WTC11 (cell line): Measurements from ENCODE around the gene GRID2. TPM values are rescaled to one million over a fixed set of nuclear protein-coding genes. Genes with fewer than 3 reads are reported as not detected.

Experiments used
- ATAC-seq: fragments of 200-7000 bp; cut with Tn5 transposase; 2 replicates; pipeline ENCODE4 v1.10.0; 2021; ENCODE audit warnings: mild to moderate bottlenecking, moderate library complexity
- CTCF ChIA-PET: fragments of 300-600 bp; sonication (Branson Sonifier 250); formaldehyde crosslinking; loops from one replicate; lab custom pipeline; 2021; ENCODE audit warnings: antibody characterized with exemption; lab: Charles Lee
- POLR2A ChIA-PET: fragments of 350-600 bp; sonication (Branson Sonifier 250); formaldehyde crosslinking; loops from one replicate; lab custom pipeline; 2021; ENCODE audit warnings: antibody characterized with exemption; lab: Charles Lee
- DNase-seq: peaks from one replicate; pipeline ENCODE4 v3.0.0; 2021; ENCODE audit warnings: low spot score
- H3K27ac Mint-ChIP-seq: 2 replicates; pipeline ENCODE4 v1.8.0; 2021; ENCODE audit warnings: mixed read lengths
- H3K27me3 Mint-ChIP-seq: 2 replicates; pipeline ENCODE4 v1.8.0; 2021; ENCODE audit warnings: low read depth, mild to moderate bottlenecking, moderate library complexity, mixed read lengths
- H3K36me3 Mint-ChIP-seq: 2 replicates; pipeline ENCODE4 v1.8.0; 2021; ENCODE audit warnings: mixed read lengths
- H3K4me1 Mint-ChIP-seq: 2 replicates; pipeline ENCODE4 v1.8.0; 2022; ENCODE audit warnings: mixed read lengths
- H3K4me3 Mint-ChIP-seq: 2 replicates; pipeline ENCODE4 v1.8.0; 2021; ENCODE audit warnings: mild to moderate bottlenecking, moderate library complexity, mixed read lengths
- H3K9me3 Mint-ChIP-seq: 2 replicates; pipeline ENCODE4 v1.8.0; 2021; ENCODE audit warnings: mixed read lengths
- ATF1 ChIP-seq: sonication (generic); formaldehyde crosslinking; IDR thresholded peaks from 2 replicates; pipeline ENCODE4 v1.8.1; 2023; ENCODE audit warnings: mild to moderate bottlenecking, moderate library complexity, missing genetic modification reagents
- ETV6 ChIP-seq: sonication (generic); formaldehyde crosslinking; IDR thresholded peaks from 2 replicates; pipeline ENCODE4 v1.8.1; 2022; ENCODE audit warnings: mild to moderate bottlenecking, missing genetic modification reagents
- FOXP1 ChIP-seq: sonication (generic); formaldehyde crosslinking; IDR thresholded peaks from 2 replicates; pipeline ENCODE4 v1.8.0; 2022; ENCODE audit warnings: missing genetic modification reagents, mild to moderate bottlenecking, moderate library complexity, borderline replicate concordance
- HMGA2 ChIP-seq: fragments of 250-450 bp; sonication (Bioruptor Pico); IDR thresholded peaks from 2 replicates; pipeline ENCODE4 v1.4.0; 2021; ENCODE audit warnings: mild to moderate bottlenecking, moderate library complexity
- IRF2 ChIP-seq: sonication (generic); formaldehyde crosslinking; IDR thresholded peaks from 2 replicates; pipeline ENCODE4 v1.8.0; 2022; ENCODE audit warnings: low read depth, missing genetic modification reagents, borderline replicate concordance
- JUN ChIP-seq: sonication (generic); formaldehyde crosslinking; IDR thresholded peaks from 2 replicates; pipeline ENCODE4 v1.8.0; 2023; ENCODE audit warnings: mild to moderate bottlenecking, missing genetic modification reagents
- KAT7 ChIP-seq: sonication (generic); formaldehyde crosslinking; IDR thresholded peaks from 2 replicates; pipeline ENCODE4 v1.8.1; 2023; ENCODE audit warnings: missing genetic modification reagents, mild to moderate bottlenecking, borderline replicate concordance
- NFE2L1 ChIP-seq: sonication (generic); formaldehyde crosslinking; IDR thresholded peaks from 2 replicates; pipeline ENCODE4 v1.8.1; 2023; ENCODE audit warnings: missing genetic modification reagents
- RORB ChIP-seq: fragments of 250-450 bp; sonication (Bioruptor Pico); IDR thresholded peaks from 2 replicates; pipeline ENCODE4 v1.9.0; 2021; ENCODE audit warnings: mild to moderate bottlenecking
- ZBTB21 ChIP-seq: sonication (generic); formaldehyde crosslinking; IDR thresholded peaks from 2 replicates; pipeline ENCODE4 v1.8.1; 2023; ENCODE audit warnings: mild to moderate bottlenecking, missing genetic modification reagents, borderline replicate concordance
- ZNF138 ChIP-seq: sonication (generic); formaldehyde crosslinking; conservative IDR thresholded peaks from 2 replicates; pipeline ENCODE4 v1.8.1; 2022; ENCODE audit warnings: mild to moderate bottlenecking, moderate library complexity, missing genetic modification reagents
- total RNA-seq: library from RNA; stranded (reverse); gene quantifications from 3 replicates; pipeline ENCODE4 v1.2.3, GENCODE V29; 2021
- TF ChIP-seq, protein P1 (sequence below): sonication (generic); formaldehyde crosslinking; conservative IDR thresholded peaks from 2 replicates; pipeline ENCODE4 v1.8.1; 2023; ENCODE audit warnings: mild to moderate bottlenecking, low read depth, missing genetic modification reagents, moderate library complexity
- TF ChIP-seq, protein P2 (sequence below): sonication (generic); formaldehyde crosslinking; IDR thresholded peaks from 2 replicates; pipeline ENCODE4 v1.8.0; 2023; ENCODE audit warnings: missing genetic modification reagents
- TF ChIP-seq, protein P3 (sequence below): sonication (generic); formaldehyde crosslinking; IDR thresholded peaks from 2 replicates; pipeline ENCODE4 v1.8.0; 2022; ENCODE audit warnings: mild to moderate bottlenecking, missing genetic modification reagents
- TF ChIP-seq, protein P4 (sequence below): sonication (generic); formaldehyde crosslinking; IDR thresholded peaks from 2 replicates; pipeline ENCODE4 v1.8.0; 2022; ENCODE audit warnings: mild to moderate bottlenecking, missing genetic modification reagents
- TF ChIP-seq, protein P5 (sequence below): fragments of 250-450 bp; sonication (Bioruptor Pico); IDR thresholded peaks from 2 replicates; pipeline ENCODE4 v1.9.0; 2021; ENCODE audit warnings: moderate library complexity, mild to moderate bottlenecking, inconsistent platforms, borderline replicate concordance
- TF ChIP-seq, protein P6 (sequence below): sonication (generic); formaldehyde crosslinking; IDR thresholded peaks from 2 replicates; pipeline ENCODE4 v1.8.1; 2023; ENCODE audit warnings: mild to moderate bottlenecking, missing genetic modification reagents, moderate library complexity
- TF ChIP-seq, protein P7 (sequence below): fragments of 250-450 bp; sonication (Bioruptor Pico); IDR thresholded peaks from 2 replicates; pipeline ENCODE4 v1.9.0; 2021; ENCODE audit warnings: mild to moderate bottlenecking
- TF ChIP-seq, protein P8 (sequence below): sonication (generic); formaldehyde crosslinking; IDR thresholded peaks from 2 replicates; pipeline ENCODE4 v1.8.0; 2022; ENCODE audit warnings: mild to moderate bottlenecking, missing genetic modification reagents
- TF ChIP-seq, protein P9 (sequence below): sonication (generic); formaldehyde crosslinking; IDR thresholded peaks from 2 replicates; pipeline ENCODE4 v1.8.1; 2023; ENCODE audit warnings: mild to moderate bottlenecking, missing genetic modification reagents

The GRID2 gene
- total RNA-seq, 1 experiment from 2014 or later: 26.8 TPM

DNA sequence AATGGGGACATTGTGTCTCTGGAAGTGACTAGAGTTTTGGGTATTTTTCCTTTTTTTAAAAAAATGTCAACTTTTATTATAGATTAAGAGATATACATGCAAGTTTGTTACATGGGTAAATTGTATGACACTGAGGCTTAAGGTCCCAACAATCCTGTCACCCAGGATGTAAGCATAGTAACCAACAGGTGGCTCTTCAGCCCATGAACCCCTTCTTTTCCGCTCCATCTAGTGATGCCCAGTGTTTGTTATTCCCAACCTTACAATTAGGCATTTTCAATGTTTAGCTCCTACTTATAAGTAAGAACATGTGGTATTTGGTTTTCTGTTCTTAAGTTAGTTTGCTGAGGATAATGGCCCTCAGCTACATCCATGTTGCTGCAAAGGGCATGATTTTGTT is 102.7 kb downstream of the GRID2 start:
- ChIA-PET CTCF (no interaction called here), POLR2A (no interaction called here)
- TF ChIP-seq ETV6: no peak
- TF ChIP-seq, protein P1, sequence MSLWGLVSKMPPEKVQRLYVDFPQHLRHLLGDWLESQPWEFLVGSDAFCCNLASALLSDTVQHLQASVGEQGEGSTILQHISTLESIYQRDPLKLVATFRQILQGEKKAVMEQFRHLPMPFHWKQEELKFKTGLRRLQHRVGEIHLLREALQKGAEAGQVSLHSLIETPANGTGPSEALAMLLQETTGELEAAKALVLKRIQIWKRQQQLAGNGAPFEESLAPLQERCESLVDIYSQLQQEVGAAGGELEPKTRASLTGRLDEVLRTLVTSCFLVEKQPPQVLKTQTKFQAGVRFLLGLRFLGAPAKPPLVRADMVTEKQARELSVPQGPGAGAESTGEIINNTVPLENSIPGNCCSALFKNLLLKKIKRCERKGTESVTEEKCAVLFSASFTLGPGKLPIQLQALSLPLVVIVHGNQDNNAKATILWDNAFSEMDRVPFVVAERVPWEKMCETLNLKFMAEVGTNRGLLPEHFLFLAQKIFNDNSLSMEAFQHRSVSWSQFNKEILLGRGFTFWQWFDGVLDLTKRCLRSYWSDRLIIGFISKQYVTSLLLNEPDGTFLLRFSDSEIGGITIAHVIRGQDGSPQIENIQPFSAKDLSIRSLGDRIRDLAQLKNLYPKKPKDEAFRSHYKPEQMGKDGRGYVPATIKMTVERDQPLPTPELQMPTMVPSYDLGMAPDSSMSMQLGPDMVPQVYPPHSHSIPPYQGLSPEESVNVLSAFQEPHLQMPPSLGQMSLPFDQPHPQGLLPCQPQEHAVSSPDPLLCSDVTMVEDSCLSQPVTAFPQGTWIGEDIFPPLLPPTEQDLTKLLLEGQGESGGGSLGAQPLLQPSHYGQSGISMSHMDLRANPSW (CRISPR knock-in tag): no peak
- TF ChIP-seq, protein P2, sequence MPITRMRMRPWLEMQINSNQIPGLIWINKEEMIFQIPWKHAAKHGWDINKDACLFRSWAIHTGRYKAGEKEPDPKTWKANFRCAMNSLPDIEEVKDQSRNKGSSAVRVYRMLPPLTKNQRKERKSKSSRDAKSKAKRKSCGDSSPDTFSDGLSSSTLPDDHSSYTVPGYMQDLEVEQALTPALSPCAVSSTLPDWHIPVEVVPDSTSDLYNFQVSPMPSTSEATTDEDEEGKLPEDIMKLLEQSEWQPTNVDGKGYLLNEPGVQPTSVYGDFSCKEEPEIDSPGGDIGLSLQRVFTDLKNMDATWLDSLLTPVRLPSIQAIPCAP (CRISPR knock-in tag): no peak
- no peak for TF ChIP-seq ZBTB21 (CRISPR knock-in tag)
- TF ChIP-seq, protein P3, sequence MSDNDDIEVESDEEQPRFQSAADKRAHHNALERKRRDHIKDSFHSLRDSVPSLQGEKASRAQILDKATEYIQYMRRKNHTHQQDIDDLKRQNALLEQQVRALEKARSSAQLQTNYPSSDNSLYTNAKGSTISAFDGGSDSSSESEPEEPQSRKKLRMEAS (CRISPR knock-in tag): no peak
- TF ChIP-seq FOXP1 (CRISPR knock-in tag): no peak
- no peak for TF ChIP-seq HMGA2 (CRISPR knock-in tag)
- no peak for TF ChIP-seq RORB (CRISPR knock-in tag)
- TF ChIP-seq, protein P4, sequence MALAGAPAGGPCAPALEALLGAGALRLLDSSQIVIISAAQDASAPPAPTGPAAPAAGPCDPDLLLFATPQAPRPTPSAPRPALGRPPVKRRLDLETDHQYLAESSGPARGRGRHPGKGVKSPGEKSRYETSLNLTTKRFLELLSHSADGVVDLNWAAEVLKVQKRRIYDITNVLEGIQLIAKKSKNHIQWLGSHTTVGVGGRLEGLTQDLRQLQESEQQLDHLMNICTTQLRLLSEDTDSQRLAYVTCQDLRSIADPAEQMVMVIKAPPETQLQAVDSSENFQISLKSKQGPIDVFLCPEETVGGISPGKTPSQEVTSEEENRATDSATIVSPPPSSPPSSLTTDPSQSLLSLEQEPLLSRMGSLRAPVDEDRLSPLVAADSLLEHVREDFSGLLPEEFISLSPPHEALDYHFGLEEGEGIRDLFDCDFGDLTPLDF (CRISPR knock-in tag): no peak
- TF ChIP-seq KAT7: no peak
- TF ChIP-seq, protein P5, sequence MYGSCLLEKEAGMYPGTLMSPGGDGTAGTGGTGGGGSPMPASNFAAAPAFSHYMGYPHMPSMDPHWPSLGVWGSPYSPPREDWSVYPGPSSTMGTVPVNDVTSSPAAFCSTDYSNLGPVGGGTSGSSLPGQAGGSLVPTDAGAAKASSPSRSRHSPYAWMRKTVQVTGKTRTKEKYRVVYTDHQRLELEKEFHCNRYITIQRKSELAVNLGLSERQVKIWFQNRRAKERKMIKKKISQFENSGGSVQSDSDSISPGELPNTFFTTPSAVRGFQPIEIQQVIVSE (CRISPR knock-in tag): no peak
- TF ChIP-seq, protein P6, sequence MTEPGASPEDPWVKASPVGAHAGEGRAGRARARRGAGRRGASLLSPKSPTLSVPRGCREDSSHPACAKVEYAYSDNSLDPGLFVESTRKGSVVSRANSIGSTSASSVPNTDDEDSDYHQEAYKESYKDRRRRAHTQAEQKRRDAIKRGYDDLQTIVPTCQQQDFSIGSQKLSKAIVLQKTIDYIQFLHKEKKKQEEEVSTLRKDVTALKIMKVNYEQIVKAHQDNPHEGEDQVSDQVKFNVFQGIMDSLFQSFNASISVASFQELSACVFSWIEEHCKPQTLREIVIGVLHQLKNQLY: no peak
- TF ChIP-seq, protein P7, sequence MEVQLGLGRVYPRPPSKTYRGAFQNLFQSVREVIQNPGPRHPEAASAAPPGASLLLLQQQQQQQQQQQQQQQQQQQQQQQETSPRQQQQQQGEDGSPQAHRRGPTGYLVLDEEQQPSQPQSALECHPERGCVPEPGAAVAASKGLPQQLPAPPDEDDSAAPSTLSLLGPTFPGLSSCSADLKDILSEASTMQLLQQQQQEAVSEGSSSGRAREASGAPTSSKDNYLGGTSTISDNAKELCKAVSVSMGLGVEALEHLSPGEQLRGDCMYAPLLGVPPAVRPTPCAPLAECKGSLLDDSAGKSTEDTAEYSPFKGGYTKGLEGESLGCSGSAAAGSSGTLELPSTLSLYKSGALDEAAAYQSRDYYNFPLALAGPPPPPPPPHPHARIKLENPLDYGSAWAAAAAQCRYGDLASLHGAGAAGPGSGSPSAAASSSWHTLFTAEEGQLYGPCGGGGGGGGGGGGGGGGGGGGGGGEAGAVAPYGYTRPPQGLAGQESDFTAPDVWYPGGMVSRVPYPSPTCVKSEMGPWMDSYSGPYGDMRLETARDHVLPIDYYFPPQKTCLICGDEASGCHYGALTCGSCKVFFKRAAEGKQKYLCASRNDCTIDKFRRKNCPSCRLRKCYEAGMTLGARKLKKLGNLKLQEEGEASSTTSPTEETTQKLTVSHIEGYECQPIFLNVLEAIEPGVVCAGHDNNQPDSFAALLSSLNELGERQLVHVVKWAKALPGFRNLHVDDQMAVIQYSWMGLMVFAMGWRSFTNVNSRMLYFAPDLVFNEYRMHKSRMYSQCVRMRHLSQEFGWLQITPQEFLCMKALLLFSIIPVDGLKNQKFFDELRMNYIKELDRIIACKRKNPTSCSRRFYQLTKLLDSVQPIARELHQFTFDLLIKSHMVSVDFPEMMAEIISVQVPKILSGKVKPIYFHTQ: no peak
- no peak for TF ChIP-seq ATF1 (CRISPR knock-in tag)
- no peak for TF ChIP-seq NFE2L1
- no peak for TF ChIP-seq JUN (CRISPR knock-in tag)
- no peak for TF ChIP-seq IRF2 (CRISPR knock-in tag)
- Mint-ChIP-seq H3K27ac (no peak overlapping the region), H3K27me3 (no peaks in the 10 kb centered on the region), H3K36me3 (peaks cover 9% of the 10 kb centered on the region), H3K4me3 (no peak overlapping the region), H3K4me1 (peaks cover 47% of the 10 kb centered on the region), H3K9me3 (0 out of 2 replicates have a peak, but pooled peaks cover 7% of the 10 kb centered on the region)
- ATAC-seq (peak; percentile 72), DNase-seq (no peak)

DNA sequence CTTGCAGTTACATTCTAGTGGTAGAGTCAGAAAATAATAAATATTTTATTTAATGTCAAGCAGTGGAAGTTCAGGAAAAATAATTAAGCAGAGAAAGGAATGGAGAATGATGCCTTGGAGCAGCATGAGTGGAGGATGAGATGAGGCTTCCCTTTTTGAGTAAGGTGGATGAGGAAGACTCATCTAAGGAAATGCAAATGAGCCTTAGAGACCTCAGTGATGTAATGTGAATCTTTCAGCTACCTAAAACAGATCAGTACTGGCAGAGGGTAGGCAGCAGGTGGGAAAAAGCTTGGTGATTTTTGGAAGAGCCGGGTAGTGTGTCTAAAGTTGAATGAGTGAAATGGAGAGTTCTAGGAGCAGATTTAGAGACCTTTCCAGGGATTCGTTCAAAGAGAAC is 118.2 kb downstream of the GRID2 start:
- no peak overlapping the region for H3K27ac Mint-ChIP-seq
- no peak for DNase-seq
- H3K36me3 Mint-ChIP-seq: no peaks in the 10 kb centered on the region
- H3K4me3 Mint-ChIP-seq: 0 out of 2 replicates have a peak overlapping the region, but pooled peaks have one; percentile 3
- ATAC-seq: peak; percentile 83
- ChIA-PET POLR2A (no interaction called here), CTCF (no interaction called here)
- peaks cover 39% of the 10 kb centered on the region for H3K4me1 Mint-ChIP-seq
- TF ChIP-seq ZNF138 (no peak), RORB (CRISPR knock-in tag) (no peak)
- TF ChIP-seq, protein P8, sequence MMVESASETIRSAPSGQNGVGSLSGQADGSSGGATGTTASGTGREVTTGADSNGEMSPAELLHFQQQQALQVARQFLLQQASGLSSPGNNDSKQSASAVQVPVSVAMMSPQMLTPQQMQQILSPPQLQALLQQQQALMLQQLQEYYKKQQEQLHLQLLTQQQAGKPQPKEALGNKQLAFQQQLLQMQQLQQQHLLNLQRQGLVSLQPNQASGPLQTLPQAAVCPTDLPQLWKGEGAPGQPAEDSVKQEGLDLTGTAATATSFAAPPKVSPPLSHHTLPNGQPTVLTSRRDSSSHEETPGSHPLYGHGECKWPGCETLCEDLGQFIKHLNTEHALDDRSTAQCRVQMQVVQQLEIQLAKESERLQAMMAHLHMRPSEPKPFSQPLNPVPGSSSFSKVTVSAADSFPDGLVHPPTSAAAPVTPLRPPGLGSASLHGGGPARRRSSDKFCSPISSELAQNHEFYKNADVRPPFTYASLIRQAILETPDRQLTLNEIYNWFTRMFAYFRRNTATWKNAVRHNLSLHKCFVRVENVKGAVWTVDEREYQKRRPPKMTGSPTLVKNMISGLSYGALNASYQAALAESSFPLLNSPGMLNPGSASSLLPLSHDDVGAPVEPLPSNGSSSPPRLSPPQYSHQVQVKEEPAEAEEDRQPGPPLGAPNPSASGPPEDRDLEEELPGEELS (CRISPR knock-in tag): no peak
- TF ChIP-seq, protein P9, sequence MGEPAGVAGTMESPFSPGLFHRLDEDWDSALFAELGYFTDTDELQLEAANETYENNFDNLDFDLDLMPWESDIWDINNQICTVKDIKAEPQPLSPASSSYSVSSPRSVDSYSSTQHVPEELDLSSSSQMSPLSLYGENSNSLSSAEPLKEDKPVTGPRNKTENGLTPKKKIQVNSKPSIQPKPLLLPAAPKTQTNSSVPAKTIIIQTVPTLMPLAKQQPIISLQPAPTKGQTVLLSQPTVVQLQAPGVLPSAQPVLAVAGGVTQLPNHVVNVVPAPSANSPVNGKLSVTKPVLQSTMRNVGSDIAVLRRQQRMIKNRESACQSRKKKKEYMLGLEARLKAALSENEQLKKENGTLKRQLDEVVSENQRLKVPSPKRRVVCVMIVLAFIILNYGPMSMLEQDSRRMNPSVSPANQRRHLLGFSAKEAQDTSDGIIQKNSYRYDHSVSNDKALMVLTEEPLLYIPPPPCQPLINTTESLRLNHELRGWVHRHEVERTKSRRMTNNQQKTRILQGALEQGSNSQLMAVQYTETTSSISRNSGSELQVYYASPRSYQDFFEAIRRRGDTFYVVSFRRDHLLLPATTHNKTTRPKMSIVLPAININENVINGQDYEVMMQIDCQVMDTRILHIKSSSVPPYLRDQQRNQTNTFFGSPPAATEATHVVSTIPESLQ: no peak
- TF ChIP-seq, all 79 proteins: peak for 0
- H3K27me3 Mint-ChIP-seq: peaks cover 6% of the 10 kb centered on the region; the same call in 1 of the 2 replicates
- H3K9me3 Mint-ChIP-seq: no peaks in the 10 kb centered on the region
